Stimulated activated CD4-positive, alpha-beta T cell treated with anti-CD3 and anti-CD28 coated beads, Interleukin-4, amount 100 ng/mL, for 4 hours (primary cell): ENCODE data around the gene FREM3.
"Not testable (repeated sequence)": the region's sequence is repeated elsewhere in the genome, so short reads cannot be mapped to it uniquely, and the experiment has no call there.

ENCODE experiments used
- DNase-seq, 2 experiments: peaks; one replicate each; pipeline ENCODE4 v3.0.0-alpha.2; 2020

The FREM3 gene

DNA sequence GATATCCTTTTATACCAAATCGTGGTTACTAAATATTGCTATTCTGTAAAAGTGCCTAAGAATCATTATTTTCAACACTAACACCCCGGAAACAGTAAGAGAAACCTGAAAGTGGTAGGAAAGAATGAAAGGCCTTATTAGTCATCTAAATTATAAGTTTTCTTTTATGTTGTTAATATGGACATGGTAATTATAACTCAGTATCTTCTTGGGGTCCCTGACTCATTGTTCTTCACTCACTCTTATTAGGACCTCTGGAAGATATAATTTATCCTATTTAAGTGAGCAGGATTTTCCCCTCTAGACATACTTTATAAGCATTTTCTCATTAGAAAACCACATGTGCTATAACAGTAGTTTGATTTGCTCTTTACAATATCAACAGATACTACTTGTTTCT is 136.0 kb downstream of the FREM3 start:
- DNase-seq, result no peak

DNA sequence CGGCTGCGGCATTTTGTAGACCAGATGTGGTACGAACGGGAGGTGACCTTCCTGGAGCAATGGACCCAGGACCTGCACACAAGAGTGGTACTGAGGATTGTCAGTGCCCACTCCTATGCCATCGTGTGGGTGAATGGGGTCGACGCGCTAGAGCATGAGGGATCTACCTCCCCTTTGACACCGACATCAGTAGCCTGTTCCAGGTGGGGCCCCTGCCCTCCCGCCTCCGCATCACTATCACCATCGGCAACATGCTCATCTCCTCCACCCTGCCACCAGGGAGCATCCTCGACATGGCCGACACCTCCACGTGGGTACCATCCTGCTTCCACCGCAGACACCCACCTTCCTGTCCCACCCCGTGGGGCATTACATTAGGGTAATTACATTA is 140.7 kb downstream of the FREM3 start:
- peak; percentile 27 to 62 for DNase-seq

DNA sequence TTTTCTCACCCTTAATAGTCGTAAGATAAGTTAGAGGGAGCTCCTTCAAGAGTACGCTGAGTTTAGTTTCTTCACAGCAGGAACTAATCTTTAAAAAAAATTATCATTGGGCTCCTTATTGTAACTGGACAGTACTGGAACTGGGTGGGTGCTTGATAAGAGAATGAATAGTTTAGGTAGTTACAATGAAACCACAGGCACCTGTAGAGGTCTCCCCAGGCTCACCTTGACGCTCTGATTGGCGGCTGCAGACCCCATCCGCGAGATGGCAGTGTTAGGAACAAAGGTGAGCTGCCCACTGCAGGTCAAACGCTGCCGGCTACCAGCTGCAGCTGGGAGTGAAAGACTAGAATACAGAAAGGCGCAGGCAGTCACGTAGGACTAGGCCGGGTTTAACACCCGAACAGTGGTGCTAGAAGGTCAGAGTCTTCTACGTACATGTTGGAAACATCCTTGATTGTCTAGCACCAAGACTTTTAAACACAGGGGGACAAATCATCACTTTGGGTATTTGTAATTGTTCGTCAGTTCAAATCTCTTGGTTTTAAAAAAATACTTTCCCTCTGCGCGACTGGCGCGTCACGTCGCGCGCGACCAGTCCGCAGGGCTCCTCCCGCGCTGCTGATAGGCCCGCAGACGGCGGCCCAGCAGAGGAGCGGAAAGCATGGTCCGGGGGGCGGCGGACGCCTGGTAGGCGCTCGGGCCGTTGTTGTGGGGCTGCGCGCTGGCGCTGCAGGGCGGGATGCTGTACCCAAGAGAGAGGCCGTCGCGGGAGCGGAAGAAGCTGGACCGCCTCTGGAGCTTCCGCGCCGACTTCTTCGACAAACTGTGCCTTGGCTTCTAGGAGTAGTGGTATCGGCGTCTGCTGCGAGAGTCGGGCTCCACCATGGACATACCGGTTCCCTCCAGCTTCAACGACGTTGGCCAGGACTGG is 141.4 kb downstream of the FREM3 start:
- peak; percentile 62 to 79 for DNase-seq

DNA sequence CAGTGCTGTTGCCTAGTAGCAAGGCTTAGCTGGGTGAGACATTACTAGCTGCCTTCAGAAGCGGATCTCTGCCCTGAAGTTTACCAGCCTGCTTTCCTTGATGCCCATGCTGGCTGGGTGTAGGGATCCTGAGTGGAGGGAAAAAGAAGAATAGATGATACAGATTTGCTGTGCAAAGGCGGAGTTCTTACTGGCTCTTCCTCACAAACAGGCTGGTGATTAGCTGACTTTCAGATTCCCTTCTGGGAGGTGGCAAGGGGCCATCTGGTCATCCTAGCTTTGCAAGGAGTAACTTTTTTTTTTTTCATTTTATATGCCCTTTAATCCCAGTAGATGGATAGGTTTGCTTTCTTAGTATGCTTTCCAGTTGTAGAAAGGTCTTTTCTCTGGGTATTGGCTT is 142.2 kb downstream of the FREM3 start:
- no peak for DNase-seq

GRCh38 chr4:143555676-143556075 is 144.8 kb downstream of the FREM3 start:
- no peak for DNase-seq

GRCh38 chr4:143554728-143555597 is 145.5 kb downstream of the FREM3 start:
- DNase-seq, result no peak

DNA sequence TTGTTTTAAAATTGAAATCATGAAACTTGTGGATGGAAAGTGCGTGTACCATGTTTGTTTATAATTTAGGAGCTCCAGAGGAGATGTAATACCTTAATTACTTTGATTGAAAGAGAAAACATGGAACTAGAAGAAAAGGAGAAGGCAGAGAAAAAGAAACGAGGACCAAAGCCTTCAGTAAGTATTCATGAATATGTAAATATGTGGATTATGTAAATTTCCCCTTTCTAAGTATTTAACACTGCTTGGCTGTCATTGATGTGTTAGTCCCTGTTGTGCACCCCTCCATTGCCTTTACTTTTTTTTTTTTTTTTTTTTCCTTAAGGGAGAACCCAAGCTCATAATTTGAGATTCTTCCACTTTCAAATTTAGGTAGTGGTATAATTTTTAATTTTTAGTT is 150.5 kb downstream of the FREM3 start:
- DNase-seq, result no peak

GRCh38 chr4:143539670-143540023 is 160.8 kb downstream of the FREM3 start:
- DNase-seq, result no peak

DNA sequence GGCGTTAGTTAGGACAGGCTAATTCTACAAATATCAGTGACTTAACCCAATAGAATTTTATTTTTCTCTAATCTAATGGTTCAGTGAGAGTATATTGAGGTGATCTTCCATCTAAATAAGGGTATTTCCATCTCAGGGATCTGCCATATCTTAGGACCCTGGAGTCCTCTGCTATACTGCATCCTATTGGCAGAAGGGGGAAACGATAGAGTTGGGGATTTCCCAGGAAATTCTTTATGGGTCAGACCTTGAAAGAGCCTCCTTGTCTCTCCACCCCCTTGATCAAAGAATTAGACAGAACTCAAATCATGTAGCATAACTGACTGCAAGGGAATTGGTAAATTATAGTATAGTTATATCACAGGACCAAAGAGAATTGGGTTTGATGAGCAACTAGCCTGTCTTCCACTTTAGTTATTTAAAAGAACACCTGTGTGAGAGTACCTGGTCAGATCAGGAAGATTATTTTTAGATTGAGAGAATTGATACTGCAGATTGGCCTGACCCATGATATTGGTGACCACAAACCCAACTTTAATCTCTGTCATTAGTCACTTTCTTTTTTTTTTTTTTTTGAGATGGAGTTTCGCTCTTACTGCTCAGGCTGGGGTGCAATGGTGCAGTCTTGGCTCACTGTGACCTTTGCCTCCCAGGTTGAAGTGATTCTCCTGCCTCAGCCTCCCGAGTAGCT is 161.4 kb downstream of the FREM3 start:
- DNase-seq, result no peak

- no peak for DNase-seq
Measured at GRCh38 chr4:143531788-143532491, 168.5 kb downstream of the FREM3 start.

GRCh38 chr4:143531380-143531779 is 169.1 kb downstream of the FREM3 start:
- no peak for DNase-seq

GRCh38 chr4:143528046-143528445 is 172.4 kb downstream of the FREM3 start:
- not testable (repeated sequence) for DNase-seq
